NCI-H774 (cell line): ENCODE measurements around the gene UBR7.
"Not testable (repeated sequence)": the region's sequence is repeated elsewhere in the genome, so short reads cannot be mapped to it uniquely, and the experiment has no call there.

ENCODE experiments used
- DNase-seq: peaks from one replicate; lab custom pipeline; 2025; lab: John Stamatoyannopoulos, UW

UBR7 gene, protein sequence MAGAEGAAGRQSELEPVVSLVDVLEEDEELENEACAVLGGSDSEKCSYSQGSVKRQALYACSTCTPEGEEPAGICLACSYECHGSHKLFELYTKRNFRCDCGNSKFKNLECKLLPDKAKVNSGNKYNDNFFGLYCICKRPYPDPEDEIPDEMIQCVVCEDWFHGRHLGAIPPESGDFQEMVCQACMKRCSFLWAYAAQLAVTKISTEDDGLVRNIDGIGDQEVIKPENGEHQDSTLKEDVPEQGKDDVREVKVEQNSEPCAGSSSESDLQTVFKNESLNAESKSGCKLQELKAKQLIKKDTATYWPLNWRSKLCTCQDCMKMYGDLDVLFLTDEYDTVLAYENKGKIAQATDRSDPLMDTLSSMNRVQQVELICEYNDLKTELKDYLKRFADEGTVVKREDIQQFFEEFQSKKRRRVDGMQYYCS

GRCh38 chr14:93206793-93207467 lies at the start of gene UBR7, which contains the start of gene GON7:
Gene UBR7 (plus strand): TSS chr14:93207256. CDS start chr14:93207292, 36 bp downstream.
Gene GON7 (minus strand): TSS chr14:93207065. CDS start chr14:93207037, 28 bp downstream.
- peak; percentile 98 for DNase-seq

- DNase-seq, result not testable (repeated sequence)
Measured at GRCh38 chr14:93158349-93158748, 48.7 kb upstream of the UBR7 start.

DNA sequence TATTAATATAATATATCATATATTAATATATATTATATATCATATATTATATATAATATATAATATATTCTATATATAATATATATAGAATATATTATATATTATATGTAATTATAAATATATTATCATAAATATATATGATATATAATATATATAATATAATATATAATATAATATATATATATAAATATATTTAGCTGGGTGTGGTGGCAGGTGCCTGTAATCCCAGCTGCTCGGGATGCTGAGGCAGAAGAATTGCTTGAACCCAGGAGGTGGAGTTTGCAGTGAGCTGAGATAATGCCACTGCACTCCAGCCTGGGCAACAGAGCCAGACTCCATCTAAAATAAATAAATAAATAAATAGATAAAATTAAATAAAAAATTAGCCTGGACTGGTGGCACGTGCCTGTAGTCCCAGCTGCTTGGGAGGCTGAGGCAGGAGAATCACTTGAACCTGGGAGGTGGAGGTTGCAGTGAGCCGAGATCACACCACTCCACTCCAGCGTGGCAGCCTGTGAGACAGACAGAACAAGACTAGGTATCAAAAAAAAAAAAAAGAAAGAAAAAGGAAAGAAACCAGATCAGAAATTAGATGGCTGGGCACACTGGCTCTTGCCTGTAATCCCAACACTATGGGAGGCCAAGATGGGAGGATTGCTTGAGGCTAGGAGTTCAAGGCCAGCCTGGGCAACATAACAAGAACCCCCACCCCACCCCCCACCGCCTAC lies 47.3 kb upstream of the UBR7 start:
- DNase-seq, result not testable (repeated sequence)

DNA sequence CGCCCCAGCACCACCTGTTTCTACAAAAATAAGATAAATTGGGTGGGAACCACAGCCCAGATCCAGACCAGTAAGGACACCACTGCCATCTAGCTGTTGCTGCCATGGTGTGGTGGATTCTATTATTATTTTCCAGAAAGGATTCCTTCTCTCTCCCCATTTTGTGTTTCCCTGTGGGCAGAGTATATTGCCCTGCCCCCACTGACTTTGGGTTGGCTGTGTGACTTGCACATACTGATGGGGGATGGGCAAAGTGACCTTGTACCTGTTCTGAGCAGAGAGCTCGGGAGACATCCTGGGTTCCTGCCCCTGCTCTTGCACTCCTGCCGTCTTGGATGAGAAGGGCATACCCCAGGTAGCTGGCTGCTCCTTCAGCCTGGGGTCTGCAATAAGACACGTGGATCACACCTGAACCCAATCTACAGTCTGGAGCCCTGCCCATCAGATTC lies 46.7 kb upstream of the UBR7 start:
- no peak for DNase-seq

GRCh38 chr14:93161411-93161940 lies 45.6 kb upstream of the UBR7 start:
- DNase-seq, result no peak

DNA sequence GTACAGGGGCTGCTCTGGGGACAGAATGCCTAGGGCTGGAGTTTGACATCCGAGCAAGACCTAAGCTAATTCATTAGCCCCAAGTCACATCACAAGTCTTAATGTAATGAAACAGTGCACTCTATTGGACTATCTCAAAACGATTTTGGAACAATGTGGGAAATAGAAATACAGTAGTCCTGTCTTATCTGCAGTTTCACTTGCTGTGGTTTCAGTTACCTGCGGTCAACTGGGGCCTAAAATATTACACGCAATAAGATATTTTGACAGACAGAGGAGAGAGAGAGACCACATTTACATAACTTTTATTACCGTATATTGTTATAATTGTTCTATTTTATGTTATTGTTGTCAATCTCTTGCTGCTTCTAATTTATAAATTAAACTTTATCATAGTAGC lies 43.5 kb upstream of the UBR7 start:
- no peak for DNase-seq

DNA sequence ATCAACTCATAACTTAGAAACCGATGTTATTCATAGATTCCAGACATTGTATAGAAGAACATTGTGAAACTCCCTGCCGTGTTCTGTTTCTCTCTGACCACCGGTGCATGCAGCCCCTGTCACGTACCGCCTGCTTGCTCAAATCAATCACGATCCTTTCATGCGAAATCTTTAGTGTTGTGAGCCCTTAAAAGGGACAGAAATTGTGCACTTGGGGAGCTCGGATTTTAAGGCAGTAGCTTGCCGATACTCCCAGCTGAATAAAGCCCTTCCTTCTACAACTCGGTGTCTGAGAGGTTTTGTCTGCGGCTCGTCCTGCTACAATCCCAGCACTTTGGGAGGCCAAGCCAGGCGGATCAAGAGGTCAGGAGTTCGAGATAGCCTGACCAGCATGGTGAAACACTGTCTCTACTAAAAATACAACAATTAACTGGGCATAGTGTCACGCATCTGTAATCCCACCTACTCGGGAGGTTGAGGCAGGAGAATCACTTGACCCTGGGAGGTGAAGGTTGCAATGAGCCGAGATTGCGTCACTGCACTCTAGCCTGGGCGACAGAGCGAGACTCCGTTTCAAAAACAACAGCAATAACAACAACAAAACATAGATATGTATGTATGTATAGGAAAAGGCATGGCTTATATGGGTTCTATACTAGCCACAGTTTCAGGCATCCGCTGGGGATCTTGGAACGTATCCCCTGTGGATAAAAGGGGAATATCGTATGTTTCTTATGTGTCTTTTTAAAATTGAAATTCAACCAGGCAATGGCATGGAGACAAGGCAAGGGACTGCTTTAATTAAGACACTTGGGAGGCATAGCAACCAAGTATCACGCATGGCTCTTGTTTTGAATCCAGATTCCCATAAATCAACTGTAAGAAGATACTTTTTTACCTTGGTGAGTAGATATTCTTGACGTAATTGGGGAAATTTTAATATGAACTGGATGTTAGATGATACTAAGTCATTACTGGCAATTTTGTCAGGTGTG lies 41.5 kb upstream of the UBR7 start:
- not testable (repeated sequence) for DNase-seq

GRCh38 chr14:93168610-93169009 lies 38.4 kb upstream of the UBR7 start:
- DNase-seq, result not testable (repeated sequence)

DNA sequence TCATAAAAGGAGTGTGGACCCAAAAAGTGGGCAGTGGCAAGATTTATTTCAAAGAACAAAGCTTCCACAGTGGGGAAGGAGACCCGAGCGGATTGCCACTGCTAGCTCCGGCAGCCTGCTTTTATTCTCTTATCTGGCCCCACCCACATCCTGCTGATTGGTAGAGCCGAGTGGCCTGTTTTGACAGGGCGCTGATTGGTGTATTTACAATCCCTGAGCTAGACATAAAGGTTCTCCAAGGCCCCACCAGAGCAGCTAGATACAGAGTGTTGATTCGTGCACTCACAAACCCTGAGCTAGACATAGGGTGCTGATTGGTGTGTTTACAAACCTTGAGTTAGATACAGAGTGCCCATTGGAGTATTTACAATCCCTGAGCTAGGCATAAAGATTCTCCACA lies 37.4 kb upstream of the UBR7 start:
- DNase-seq, result not testable (repeated sequence)

DNA sequence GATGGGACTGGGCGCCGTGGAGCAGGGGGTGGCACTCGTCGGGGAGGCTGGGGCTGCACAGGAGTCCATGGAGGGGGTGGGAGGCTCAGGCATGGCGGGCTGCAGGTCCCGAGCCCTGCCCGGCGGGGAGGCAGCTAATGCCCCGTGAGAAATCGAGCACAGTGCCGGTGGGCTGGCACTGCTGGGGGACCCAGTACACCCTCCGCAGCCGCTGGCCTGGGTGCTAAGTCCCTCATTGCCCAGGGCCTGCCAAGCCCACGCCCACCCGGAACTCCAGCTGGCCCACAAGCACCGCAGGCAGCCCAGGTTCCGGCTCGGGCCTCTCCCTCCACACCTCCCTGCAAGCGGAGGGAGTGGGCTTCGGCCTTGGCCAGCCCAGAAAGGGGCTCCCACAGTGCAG lies 36.9 kb upstream of the UBR7 start:
- not testable (repeated sequence) for DNase-seq

DNA sequence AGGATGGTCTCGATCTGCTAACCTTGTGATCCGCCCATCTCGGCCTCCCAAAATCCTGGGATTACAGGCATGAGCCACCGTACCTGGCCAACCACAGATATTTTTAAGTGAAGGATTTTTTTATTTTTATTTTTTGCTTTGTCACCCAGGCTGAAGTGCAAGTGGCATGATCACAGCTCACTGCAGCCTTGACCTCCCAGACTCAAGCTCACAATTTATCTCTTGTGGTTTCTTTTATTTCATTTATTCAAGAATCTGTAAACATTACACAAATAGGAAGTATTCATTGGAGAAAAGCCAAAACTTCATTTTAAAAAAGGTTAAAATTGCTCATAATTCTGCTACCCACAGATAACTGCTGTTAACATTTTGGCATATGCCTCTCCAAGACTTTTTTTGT lies 35.7 kb upstream of the UBR7 start:
- no peak for DNase-seq

GRCh38 chr14:93173943-93174395 lies 33.1 kb upstream of the UBR7 start:
- no peak for DNase-seq

GRCh38 chr14:93174731-93175130 lies 32.3 kb upstream of the UBR7 start:
- DNase-seq, result not testable (repeated sequence)

GRCh38 chr14:93175492-93175891 lies 31.6 kb upstream of the UBR7 start:
- no peak for DNase-seq

GRCh38 chr14:93183596-93184317 lies 23.3 kb upstream of the UBR7 start:
- no peak for DNase-seq

GRCh38 chr14:93184391-93185348 lies 22.4 kb upstream of the UBR7 start, which contains the start of the genes LYSET and MOAP1:
Gene LYSET (plus strand): TSS chr14:93185317. CDS start chr14:93185406, 89 bp downstream.
Gene MOAP1 (minus strand): TSS chr14:93184897. CDS start chr14:93184242, 655 bp downstream.
- DNase-seq, result peak; percentile 84

DNA sequence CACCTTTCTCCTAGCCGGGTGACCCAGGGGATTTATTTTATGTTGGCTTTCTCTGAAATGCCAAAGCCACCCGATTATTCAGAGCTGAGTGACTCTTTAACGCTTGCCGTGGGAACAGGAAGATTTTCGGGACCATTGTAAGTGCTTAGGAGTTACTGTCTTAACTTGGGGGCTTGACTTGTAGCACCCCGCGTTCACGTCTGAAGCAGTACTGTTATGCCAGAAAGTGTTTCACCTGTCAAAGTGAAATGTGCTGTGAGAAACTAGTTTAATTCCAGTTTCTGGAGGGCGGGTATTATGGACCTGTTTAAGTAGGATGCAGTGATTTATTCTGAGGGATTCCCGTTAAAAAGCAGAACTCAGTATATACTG lies 21.7 kb upstream of the UBR7 start:
- DNase-seq, result no peak

DNA sequence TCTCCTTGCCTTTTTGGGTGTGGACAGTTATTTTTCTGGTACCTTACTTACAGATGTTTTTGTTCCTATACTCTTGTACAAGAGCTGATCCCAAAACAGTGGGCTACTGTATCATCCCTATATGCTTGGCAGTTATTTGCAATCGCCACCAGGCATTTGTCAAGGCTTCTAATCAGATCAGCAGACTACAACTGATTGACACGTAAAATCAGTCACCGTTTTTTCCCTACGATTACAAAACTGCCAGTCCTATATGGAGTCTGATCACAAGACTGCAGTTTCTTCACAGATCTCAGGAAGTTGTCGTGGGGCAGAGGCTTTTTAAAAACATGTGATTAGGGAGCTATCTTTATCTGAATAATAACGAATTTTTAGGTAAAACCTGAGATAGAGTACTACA lies 20.6 kb upstream of the UBR7 start:
- no peak for DNase-seq

DNA sequence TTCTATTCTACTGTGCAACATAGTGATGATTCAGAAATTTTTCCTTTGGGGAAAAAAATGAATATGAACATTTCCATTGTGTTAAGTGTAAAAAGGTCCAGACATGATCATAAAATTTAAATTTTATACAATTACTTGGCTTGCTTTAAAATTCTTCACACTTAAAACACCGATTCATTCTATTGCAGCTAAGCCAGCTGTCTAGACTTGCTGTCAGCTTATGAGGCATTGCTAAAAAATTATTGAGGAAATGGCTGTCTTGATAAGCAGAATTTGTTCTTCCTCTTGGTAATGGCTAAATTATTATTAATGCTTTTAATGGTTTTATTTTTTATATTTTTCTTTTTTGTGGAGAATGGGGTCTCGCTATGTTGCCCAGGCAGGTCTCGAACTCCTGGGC lies 20.1 kb upstream of the UBR7 start:
- DNase-seq, result no peak
